ENCODE results near the gene OPTN. TPM values are rescaled to one million over a fixed set of nuclear protein-coding genes. Genes with fewer than 3 reads are reported as not detected.
"Not testable (repeated sequence)": the region's sequence is repeated elsewhere in the genome, so short reads cannot be mapped to it uniquely, and the experiment has no call there.

Gene OPTN
- total RNA-seq, 2 donors from 2014 or later, result 90.5 to 119 TPM

GRCh38 chr10:13120786-13121499, 21.0 kb downstream of the OPTN start:
- Mint-ChIP-seq H3K4me1 (peaks cover 14% of the 10 kb centered on the region), H3K27ac (peak overlapping the region; percentile 3), H3K27me3 (no peaks in the 10 kb centered on the region), H3K36me3 (ENCODE audit: low read depth) (peaks cover 100% of the 10 kb centered on the region), H3K4me3 (no peak overlapping the region), H3K9me3 (no peaks in the 10 kb centered on the region)
- ATAC-seq (replicated peaks), result no peak

- no peak overlapping the region for H3K27ac Mint-ChIP-seq
- no peak for ATAC-seq (replicated peaks)
- H3K4me1 Mint-ChIP-seq, result peaks cover 9% of the 10 kb centered on the region
- H3K36me3 Mint-ChIP-seq (ENCODE audit: low read depth), result peaks cover 100% of the 10 kb centered on the region
- H3K27me3 Mint-ChIP-seq, result no peaks in the 10 kb centered on the region
- no peak overlapping the region for H3K4me3 Mint-ChIP-seq
- H3K9me3 Mint-ChIP-seq, result no peaks in the 10 kb centered on the region
These were observed 21.5 kb downstream of the OPTN start for GRCh38 chr10:13121500-13121854.

GRCh38 chr10:13136651-13137050, 36.7 kb downstream of the OPTN start:
- H3K4me1 Mint-ChIP-seq, result no peaks in the 10 kb centered on the region
- no peak overlapping the region for H3K27ac Mint-ChIP-seq
- H3K4me3 Mint-ChIP-seq, result no peak overlapping the region
- no peaks in the 10 kb centered on the region for H3K9me3 Mint-ChIP-seq
- no peaks in the 10 kb centered on the region for H3K27me3 Mint-ChIP-seq
- H3K36me3 Mint-ChIP-seq (ENCODE audit: low read depth), result peaks cover 99% of the 10 kb centered on the region
- no peak for ATAC-seq (replicated peaks)

GRCh38 chr10:13139150-13139549, 39.2 kb downstream of the OPTN start:
- Mint-ChIP-seq H3K9me3 (peaks cover under 1% of the 10 kb centered on the region), H3K4me3 (no peak overlapping the region), H3K36me3 (ENCODE audit: low read depth) (peaks cover 93% of the 10 kb centered on the region), H3K4me1 (no peaks in the 10 kb centered on the region), H3K27me3 (no peaks in the 10 kb centered on the region), H3K27ac (no peak overlapping the region)
- no peak for ATAC-seq (replicated peaks)

- H3K27ac Mint-ChIP-seq, result no peak overlapping the region
These were observed 39.7 kb downstream of the OPTN start for GRCh38 chr10:13139676-13140075.

GRCh38 chr10:13140627-13141190, 40.7 kb downstream of the OPTN start:
- Mint-ChIP-seq H3K4me1 (no peaks in the 10 kb centered on the region), H3K4me3 (no peak overlapping the region), H3K36me3 (ENCODE audit: low read depth) (peaks cover 80% of the 10 kb centered on the region), H3K27ac (no peak overlapping the region), H3K27me3 (no peaks in the 10 kb centered on the region), H3K9me3 (peaks cover 12% of the 10 kb centered on the region)
- ATAC-seq (replicated peaks), result no peak

More at GRCh38 chr10:13139676-13140075, 39.7 kb downstream of the OPTN start:
- Mint-ChIP-seq H3K4me3 (no peak overlapping the region), H3K9me3 (peaks cover 5% of the 10 kb centered on the region), H3K27me3 (no peaks in the 10 kb centered on the region), H3K4me1 (no peaks in the 10 kb centered on the region), H3K36me3 (ENCODE audit: low read depth) (peaks cover 90% of the 10 kb centered on the region)
- ATAC-seq (replicated peaks), result no peak

- no peaks in the 10 kb centered on the region for H3K27me3 Mint-ChIP-seq
- ATAC-seq (replicated peaks), result no peak
- no peak overlapping the region for H3K27ac Mint-ChIP-seq
- no peak overlapping the region for H3K4me3 Mint-ChIP-seq
- peaks cover 49% of the 10 kb centered on the region for H3K36me3 Mint-ChIP-seq (ENCODE audit: low read depth)
- H3K4me1 Mint-ChIP-seq, result no peaks in the 10 kb centered on the region
- H3K9me3 Mint-ChIP-seq, result peaks cover 15% of the 10 kb centered on the region
These were observed 43.8 kb downstream of the OPTN start for GRCh38 chr10:13143766-13144165.

GRCh38 chr10:13144814-13145213, 44.9 kb downstream of the OPTN start:
- H3K4me1 Mint-ChIP-seq, result no peaks in the 10 kb centered on the region
- peaks cover 40% of the 10 kb centered on the region for H3K36me3 Mint-ChIP-seq (ENCODE audit: low read depth)

GRCh38 chr10:13146379-13146778, 46.4 kb downstream of the OPTN start:
- no peaks in the 10 kb centered on the region for H3K4me1 Mint-ChIP-seq
- H3K27ac Mint-ChIP-seq, result no peak overlapping the region
- H3K9me3 Mint-ChIP-seq, result peaks cover 15% of the 10 kb centered on the region
- peaks cover 25% of the 10 kb centered on the region for H3K36me3 Mint-ChIP-seq (ENCODE audit: low read depth)
- H3K27me3 Mint-ChIP-seq, result no peaks in the 10 kb centered on the region
- H3K4me3 Mint-ChIP-seq, result no peak overlapping the region
- ATAC-seq (replicated peaks), result no peak

More at GRCh38 chr10:13144814-13145213, 44.9 kb downstream of the OPTN start:
- no peak overlapping the region for H3K27ac Mint-ChIP-seq
- no peak overlapping the region for H3K4me3 Mint-ChIP-seq
- H3K27me3 Mint-ChIP-seq, result no peaks in the 10 kb centered on the region
- peaks cover 15% of the 10 kb centered on the region for H3K9me3 Mint-ChIP-seq
- ATAC-seq (replicated peaks), result no peak

GRCh38 chr10:13147161-13147560, 47.2 kb downstream of the OPTN start:
- H3K4me3 Mint-ChIP-seq, result no peak overlapping the region

GRCh38 chr10:13152296-13152695, 52.3 kb downstream of the OPTN start:
- H3K27me3 Mint-ChIP-seq, result no peaks in the 10 kb centered on the region
- no peaks in the 10 kb centered on the region for H3K36me3 Mint-ChIP-seq (ENCODE audit: low read depth)
- H3K4me1 Mint-ChIP-seq, result no peaks in the 10 kb centered on the region
- no peak for ATAC-seq (replicated peaks)
- H3K27ac Mint-ChIP-seq, result no peak overlapping the region
- peaks cover 7% of the 10 kb centered on the region for H3K9me3 Mint-ChIP-seq
- no peak overlapping the region for H3K4me3 Mint-ChIP-seq

More at GRCh38 chr10:13147161-13147560, 47.2 kb downstream of the OPTN start:
- no peak overlapping the region for H3K27ac Mint-ChIP-seq
- H3K36me3 Mint-ChIP-seq (ENCODE audit: low read depth), result peaks cover 17% of the 10 kb centered on the region
- H3K9me3 Mint-ChIP-seq, result peaks cover 15% of the 10 kb centered on the region
- no peaks in the 10 kb centered on the region for H3K4me1 Mint-ChIP-seq
- H3K27me3 Mint-ChIP-seq, result no peaks in the 10 kb centered on the region
- ATAC-seq (replicated peaks), result no peak

- not testable (repeated sequence) for H3K27me3 Mint-ChIP-seq; H3K27ac Mint-ChIP-seq; H3K4me3 Mint-ChIP-seq; H3K9me3 Mint-ChIP-seq; H3K36me3 Mint-ChIP-seq (ENCODE audit: low read depth); H3K4me1 Mint-ChIP-seq; ATAC-seq (replicated peaks)
These were observed 55.9 kb downstream of the OPTN start for GRCh38 chr10:13155860-13156259.

- Mint-ChIP-seq H3K36me3 (ENCODE audit: low read depth) (peaks cover 8% of the 10 kb centered on the region), H3K4me3 (peak overlapping the region; percentile 70), H3K27me3 (no peaks in the 10 kb centered on the region), H3K9me3 (peaks cover 5% of the 10 kb centered on the region), H3K4me1 (peaks cover 13% of the 10 kb centered on the region), H3K27ac (peak overlapping the region; percentile 76)
- no peak for ATAC-seq (replicated peaks)
These were observed 58.4 kb downstream of the OPTN start for GRCh38 chr10:13158401-13158800.

GRCh38 chr10:13160934-13161856, 61.2 kb downstream of the OPTN start, which contains the start of gene MCM10:
TSS of gene MCM10 (plus strand) at chr10:13161558. CDS start at chr10:13164203, 2,645 bp downstream.
- H3K4me1 Mint-ChIP-seq, result peaks cover 17% of the 10 kb centered on the region
- peak; percentile 100 for ATAC-seq (replicated peaks)
- no peaks in the 10 kb centered on the region for H3K27me3 Mint-ChIP-seq
- H3K9me3 Mint-ChIP-seq, result no peaks in the 10 kb centered on the region
- peaks cover 25% of the 10 kb centered on the region for H3K36me3 Mint-ChIP-seq (ENCODE audit: low read depth)
- peak within 1 kb of the TSS; percentile 88 for H3K4me3 Mint-ChIP-seq
- H3K27ac Mint-ChIP-seq, result peak within 1 kb of the TSS; percentile 86

All from activated T-helper 17 cell treated with anti-CD3 and anti-CD28 coated beads, Interleukin-2, amount 50 U/mL, for 72 hours (primary cell).